ENCODE data around the gene PCDHGC5.

Gene PCDHGC5

GRCh38 chr5:141490271-141490670, 1.4 kb downstream of the PCDHGC5 start:
- no peak for DNase-seq (ENCODE audit: insufficient read length, low spot score)
- FAIRE-seq: no peak

GRCh38 chr5:141490771-141491170, 1.9 kb downstream of the PCDHGC5 start:
- DNase-seq (ENCODE audit: insufficient read length, low spot score) (no peak), FAIRE-seq (no peak)

GRCh38 chr5:141491323-141492167, 2.7 kb downstream of the PCDHGC5 start:
- DNase-seq (ENCODE audit: insufficient read length, low spot score) (no peak), FAIRE-seq (no peak)

GRCh38 chr5:141492168-141492885, 3.4 kb downstream of the PCDHGC5 start:
- DNase-seq (ENCODE audit: insufficient read length, low spot score) (no peak), FAIRE-seq (no peak)

- FAIRE-seq: no peak
Measured at GRCh38 chr5:141493500-141494422, 4.9 kb downstream of the PCDHGC5 start.

GRCh38 chr5:141494761-141495452, 6.0 kb downstream of the PCDHGC5 start:
- FAIRE-seq (no peak), DNase-seq (ENCODE audit: insufficient read length, low spot score) (no peak)

More at GRCh38 chr5:141493500-141494422, 4.9 kb downstream of the PCDHGC5 start:
- no peak for DNase-seq (ENCODE audit: insufficient read length, low spot score)

GRCh38 chr5:141495453-141495811, 6.6 kb downstream of the PCDHGC5 start:
- DNase-seq (ENCODE audit: insufficient read length, low spot score) (no peak), FAIRE-seq (no peak)

GRCh38 chr5:141496038-141496437, 7.2 kb downstream of the PCDHGC5 start:
- DNase-seq (ENCODE audit: insufficient read length, low spot score): no peak
- no peak for FAIRE-seq

GRCh38 chr5:141501761-141502160, 12.9 kb downstream of the PCDHGC5 start:
- FAIRE-seq (no peak), DNase-seq (ENCODE audit: insufficient read length, low spot score) (no peak)

GRCh38 chr5:141503681-141504080, 14.8 kb downstream of the PCDHGC5 start:
- DNase-seq (ENCODE audit: insufficient read length, low spot score) (no peak), FAIRE-seq (peak; percentile 49)

- FAIRE-seq: no peak
- DNase-seq (ENCODE audit: insufficient read length, low spot score): no peak
Measured at GRCh38 chr5:141504216-141504615, 15.3 kb downstream of the PCDHGC5 start.

GRCh38 chr5:141506381-141507155, 17.7 kb downstream of the PCDHGC5 start:
- FAIRE-seq: peak; percentile 62
- DNase-seq (ENCODE audit: insufficient read length, low spot score): no peak

GRCh38 chr5:141507387-141508091, 18.7 kb downstream of the PCDHGC5 start:
- FAIRE-seq (peak; percentile 92), DNase-seq (ENCODE audit: insufficient read length, low spot score) (no peak)

- FAIRE-seq (no peak), DNase-seq (ENCODE audit: insufficient read length, low spot score) (no peak)
Measured at GRCh38 chr5:141508440-141508797, 19.5 kb downstream of the PCDHGC5 start.

GRCh38 chr5:141508798-141509611, 20.1 kb downstream of the PCDHGC5 start:
- DNase-seq (ENCODE audit: insufficient read length, low spot score) (no peak), FAIRE-seq (peak; percentile 85)

- DNase-seq (ENCODE audit: insufficient read length, low spot score) (no peak), FAIRE-seq (peak; percentile 49)
Measured at GRCh38 chr5:141510160-141510559, 21.3 kb downstream of the PCDHGC5 start.

GRCh38 chr5:141510850-141511601, 22.1 kb downstream of the PCDHGC5 start:
- DNase-seq (ENCODE audit: insufficient read length, low spot score) (no peak), FAIRE-seq (no peak)
